ENCODE measurements around the gene FLT3. TPM values are rescaled to one million over a fixed set of nuclear protein-coding genes. Genes with fewer than 3 reads are reported as not detected.
A peak's percentile ranks its signal among the peaks of the same experiment; 100 is the strongest.

FLT3 gene
- total and polyA plus RNA-seq, 9 of the 15 experiments (the other 6 are each of a cell fraction or from before 2014, with no cell fraction given): not detected

- Histone ChIP-seq H2AFZ (ENCODE audit: low read depth, low read length) (no peak overlapping the region), H3K79me2 (ENCODE audit: control insufficient read depth, insufficient read depth, low read length) (no peaks in the 10 kb centered on the region), H3K4me3 (no peak overlapping the region), H4K20me1 (replicated peaks; ENCODE audit: control insufficient read depth, insufficient read depth, low read length) (no peaks in the 10 kb centered on the region), H3K9ac (ENCODE audit: insufficient read depth in 1 of 2, low read depth in 2 of 2, low read length in 2 of 2) (no peak overlapping the region), H3K9me3 (replicated peaks; ENCODE audit: control insufficient read depth, insufficient read depth, low read depth, low read length) (no peaks in the 10 kb centered on the region), H3K4me2 (ENCODE audit: insufficient read depth, low read length) (no peak overlapping the region), H3K9me1 (ENCODE audit: control insufficient read depth, insufficient read depth, low read length) (no peaks in the 10 kb centered on the region), H3K36me3 (ENCODE audit: control insufficient read depth, insufficient read depth, low read length) (no peaks in the 10 kb centered on the region), H3K27me3 (ENCODE audit: control insufficient read depth in 2 of 2, insufficient read depth in 2 of 2, low read length in 2 of 2) (peaks cover 2 to 11% of the 10 kb centered on the region in 2 experiments; a peak in 2 of 5 replicates), H3K27ac (ENCODE audit: extremely low read depth, low read depth, low read length) (no peak overlapping the region), H3K4me1 (replicated peaks in 1 of 2; ENCODE audit: control insufficient read depth in 2 of 2, insufficient read depth in 2 of 2, low read length in 2 of 2) (no peaks in the 10 kb centered on the region; a peak in 1 of 5 replicates)
- TF ChIP-seq DLX4 (CRISPR knock-in tag; IDR thresholded peaks at IDR 0.05): no peak
- no peak for TF ChIP-seq ZBTB1 (CRISPR knock-in tag; IDR thresholded peaks at IDR 0.05; ENCODE audit: borderline replicate concordance, low read depth)
- no peak for TF ChIP-seq HEY1 (CRISPR knock-in tag; IDR thresholded peaks at IDR 0.05; ENCODE audit: borderline replicate concordance)
- TF ChIP-seq FOSL1 (tag; conservative IDR thresholded peaks at IDR 0.05): peak; percentile 50
- intact Hi-C loops (cut with micrococcal nuclease): no loop called here
- ATAC-seq (no peak), DNase-seq (ENCODE audit: extremely low read depth in 1 of 4, low spot score in 3 of 4) (no peak), FAIRE-seq (no peak)
- in situ Hi-C loops (cut with MboI): no loop called here
- BruUV-seq (replicated peaks): no TSS peak
- ChIA-PET CTCF (ENCODE audit: low intra/inter-chr PET ratio) (no interaction called here), POLR2A (interaction anchor here (0.6 kb wide), 1 partner anchor 211 kb away, joined by 3 read pairs; no protein-coding TSS in a partner anchor)
- whole genome bisulfite sequencing (ENCODE audit: insufficient coverage, low coverage, missing lambda C conversion rate): 0% methylated on average over 1 of the region's 2 CpGs
These were observed 63.0 kb downstream of the FLT3 start for GRCh38 chr13:28037399-28037798.

GRCh38 chr13:28035146-28035782 lies 65.1 kb downstream of the FLT3 start:
- Histone ChIP-seq H3K9me3 (replicated peaks; ENCODE audit: control insufficient read depth, insufficient read depth, low read depth, low read length) (no peaks in the 10 kb centered on the region), H3K4me3 (no peak overlapping the region), H3K9ac (ENCODE audit: insufficient read depth in 1 of 2, low read depth in 2 of 2, low read length in 2 of 2) (no peak overlapping the region), H3K9me1 (ENCODE audit: control insufficient read depth, insufficient read depth, low read length) (no peaks in the 10 kb centered on the region), H4K20me1 (replicated peaks; ENCODE audit: control insufficient read depth, insufficient read depth, low read length) (no peaks in the 10 kb centered on the region), H3K27me3 (ENCODE audit: control insufficient read depth in 2 of 2, insufficient read depth in 2 of 2, low read length in 2 of 2) (peaks cover 2 to 12% of the 10 kb centered on the region in 2 experiments), H3K4me2 (ENCODE audit: insufficient read depth, low read length) (no peak overlapping the region), H3K4me1 (replicated peaks in 1 of 2; ENCODE audit: control insufficient read depth in 2 of 2, insufficient read depth in 2 of 2, low read length in 2 of 2) (no peaks in the 10 kb centered on the region; a peak in 1 of 5 replicates), H2AFZ (ENCODE audit: low read depth, low read length) (no peak overlapping the region), H3K79me2 (ENCODE audit: control insufficient read depth, insufficient read depth, low read length) (no peaks in the 10 kb centered on the region), H3K27ac (ENCODE audit: extremely low read depth, low read depth, low read length) (no peak overlapping the region), H3K36me3 (ENCODE audit: control insufficient read depth, insufficient read depth, low read length) (no peaks in the 10 kb centered on the region)
- CTCF ChIA-PET (ENCODE audit: low intra/inter-chr PET ratio): no interaction called here
- no TSS peak for BruUV-seq (replicated peaks)
- ATAC-seq (no peak), FAIRE-seq (no peak), DNase-seq (ENCODE audit: extremely low read depth in 1 of 4, low spot score in 3 of 4) (no peak)
- in situ Hi-C loops (cut with MboI): no loop called here
- intact Hi-C loops (cut with micrococcal nuclease): no loop called here
- POLR2A ChIA-PET: no interaction called here
- 0% methylated on average over 6 of the region's 6 CpGs for WGBS (ENCODE audit: insufficient coverage, low coverage, missing lambda C conversion rate)
- TF ChIP-seq E2F1 (CRISPR knock-in tag; IDR thresholded peaks at IDR 0.05): no peak
- no peak for TF ChIP-seq GTF2B (IDR thresholded peaks at IDR 0.05; ENCODE audit: extremely low read depth, insufficient read length)
- TF ChIP-seq SOX6 (IDR thresholded peaks at IDR 0.05): no peak
- no peak for TF ChIP-seq CBFA2T3 (IDR thresholded peaks at IDR 0.05)
- no peak for TF ChIP-seq CC2D1A (IDR thresholded peaks at IDR 0.05)
- TF ChIP-seq ZBTB26 (CRISPR knock-in tag; IDR thresholded peaks at IDR 0.05): no peak
- TF ChIP-seq NCOA4 (IDR thresholded peaks at IDR 0.05; ENCODE audit: partially characterized antibody): no peak
- no peak for TF ChIP-seq TBL1XR1 (IDR thresholded peaks at IDR 0.05; ENCODE audit: low read length in 2 of 2)

Data from K562 (cell line).